OCI-LY7 (cell line): Measurements from ENCODE around the gene MRC2. TPM values are rescaled to one million over a fixed set of nuclear protein-coding genes. Genes with fewer than 3 reads are reported as not detected.
A peak's percentile ranks its signal among the peaks of the same experiment; 100 is the strongest.

Experiments used
- BruUV-seq: library from RNA; stranded (reverse); fragments of 400-500 nt; replicated peaks from 2 replicates; lab custom pipeline; 2021; lab: Mats Ljungman, UMichigan
- CTCF ChIA-PET: fragments of 300-600 bp; sonication (Branson Sonifier 250); formaldehyde crosslinking; loops from one replicate; lab custom pipeline; 2022; ENCODE audit warnings: antibody characterized with exemption; ENCODE audit not compliant: unreplicated experiment; lab: Charles Lee
- POLR2A ChIA-PET: fragments of 300-600 bp; sonication (Branson Sonifier 250); formaldehyde crosslinking; loops from one replicate; lab custom pipeline; 2022; ENCODE audit warnings: antibody characterized with exemption; lab: Charles Lee
- DNase-seq: peaks from one replicate; pipeline ENCODE4 v3.0.0-alpha.2; 2015; ENCODE audit warnings: low spot score
- H2AFZ ChIP-seq: fragments of 200-600 bp; sonication (generic), shearing (Covaris generic); 2 replicates; pipeline ENCODE4 v1.6.1; 2014; ENCODE audit warnings: mild to moderate bottlenecking, antibody characterized with exemption, low read length, moderate library complexity
- H3K27ac ChIP-seq: fragments of 200-600 bp; sonication (generic); 2 replicates; pipeline ENCODE4 v1.5.1; 2014; ENCODE audit warnings: mixed run types, low read depth, mild to moderate bottlenecking, moderate library complexity, low read length, inconsistent platforms; ENCODE audit not compliant: poor library complexity, severe bottlenecking
- H3K36me3 ChIP-seq: fragments of 200-600 bp; sonication (generic); 2 replicates; pipeline ENCODE4 v1.6.1; 2014; ENCODE audit warnings: mild to moderate bottlenecking, antibody characterized with exemption, low read length, moderate library complexity, mixed read lengths; ENCODE audit not compliant: insufficient read depth
- H3K4me1 ChIP-seq: fragments of 200-600 bp; sonication (generic); 2 replicates; pipeline ENCODE4 v1.5.1; 2014; ENCODE audit warnings: mild to moderate bottlenecking, low read length; ENCODE audit not compliant: insufficient read depth, poor library complexity, severe bottlenecking
- H3K4me2 ChIP-seq: fragments of 200-600 bp; sonication (generic); 2 replicates; pipeline ENCODE4 v1.6.1; 2014; ENCODE audit warnings: mild to moderate bottlenecking, low read length
- H3K4me3 ChIP-seq: fragments of 200-600 bp; sonication (generic); 2 replicates; pipeline ENCODE4 v1.5.1; 2014; ENCODE audit warnings: mild to moderate bottlenecking, low read depth, low read length; ENCODE audit not compliant: poor library complexity, severe bottlenecking
- H3K79me2 ChIP-seq: fragments of 200-600 bp; sonication (generic); 2 replicates; pipeline ENCODE4 v1.6.1; 2016; ENCODE audit warnings: low read depth, mild to moderate bottlenecking, low read length, moderate library complexity, mixed read lengths; ENCODE audit not compliant: insufficient read depth
- H3K9me2 ChIP-seq: fragments of 200-600 bp; sonication (generic); 2 replicates; pipeline ENCODE4 v1.6.1; 2016; ENCODE audit warnings: mild to moderate bottlenecking, low read length, mixed read lengths; ENCODE audit not compliant: insufficient read depth
- H3K9me3 ChIP-seq: fragments of 200-600 bp; sonication (generic); 2 replicates; pipeline ENCODE4 v1.6.1; 2014; ENCODE audit warnings: mild to moderate bottlenecking, mixed run types, low read length, mixed read lengths
- H4K20me1 ChIP-seq: fragments of 200-600 bp; sonication (generic); 2 replicates; pipeline ENCODE4 v1.6.1; 2014; ENCODE audit warnings: mild to moderate bottlenecking, antibody characterized with exemption, low read length, moderate library complexity, mixed read lengths; ENCODE audit not compliant: insufficient read depth
- CTCF ChIP-seq: fragments of 200-600 bp; sonication (generic); conservative IDR thresholded peaks from 2 replicates; pipeline ENCODE4 v1.5.1; 2014; ENCODE audit warnings: mild to moderate bottlenecking, antibody characterized with exemption, low read length, moderate library complexity, mixed read lengths
- EZH2phosphoT487 ChIP-seq: fragments of 200-600 bp; sonication (generic); IDR thresholded peaks from 2 replicates; pipeline ENCODE4 v1.6.1; 2018; ENCODE audit warnings: low read depth, borderline replicate concordance, mild to moderate bottlenecking, mixed run types, antibody characterized with exemption, low read length, moderate library complexity, mixed read lengths
- intact Hi-C: fragments of 100-400 bp; cut with micrococcal nuclease; formaldehyde crosslinking; loops from one replicate; pipeline ENCODE4 v1.10.0; 2022; ENCODE audit not compliant: unreplicated experiment
- total RNA-seq, 2 experiments: library from RNA; depleted of rRNA in 1 of 2; stranded (reverse); fragments of >200 nt in 1 of 2; shearing (Covaris generic) in 1 of 2; gene quantifications; 2 replicates each; pipeline ENCODE4 v1.2.3, GENCODE V29; 2014 to 2022

Gene MRC2
- total RNA-seq, 2 experiments from 2014 or later, result 0.19 to 0.27 TPM

- H3K4me3 ChIP-seq, result no peak overlapping the region
- no peak for DNase-seq
- no peak overlapping the region for H2AFZ ChIP-seq
- no peak for TF ChIP-seq EZH2phosphoT487
- TF ChIP-seq CTCF, result no peak
- H3K79me2 ChIP-seq, result no peaks in the 10 kb centered on the region
- H3K27ac ChIP-seq, result no peak overlapping the region
- intact Hi-C loops, result no loop called here
- H3K4me2 ChIP-seq, result no peak overlapping the region
- no peaks in the 10 kb centered on the region for H3K4me1 ChIP-seq
- no peaks in the 10 kb centered on the region for H3K9me3 ChIP-seq
- POLR2A ChIA-PET, result no interaction called here
- no peaks in the 10 kb centered on the region for H3K9me2 ChIP-seq
- CTCF ChIA-PET, result no interaction called here
- no TSS peak for BruUV-seq
- H3K36me3 ChIP-seq, result no peaks in the 10 kb centered on the region
- no peaks in the 10 kb centered on the region for H4K20me1 ChIP-seq
Observed at GRCh38 chr17:62718429-62718828, 91.0 kb downstream of the MRC2 start.

- ChIA-PET POLR2A (interaction anchor here (0.6 kb wide), 1 partner anchor 881 kb away, joined by 5 read pairs; no protein-coding TSS in a partner anchor), CTCF (no interaction called here)
- TF ChIP-seq CTCF, result no peak
- no peak for TF ChIP-seq EZH2phosphoT487
- no peaks in the 10 kb centered on the region for H3K36me3 ChIP-seq
- BruUV-seq, result no TSS peak
- no peak for DNase-seq
- intact Hi-C loops, result no loop called here
- H3K4me1 ChIP-seq, result no peaks in the 10 kb centered on the region
- no peaks in the 10 kb centered on the region for H4K20me1 ChIP-seq
- no peaks in the 10 kb centered on the region for H3K79me2 ChIP-seq
- H3K4me3 ChIP-seq, result no peak overlapping the region
- H3K4me2 ChIP-seq, result no peak overlapping the region
- no peaks in the 10 kb centered on the region for H3K9me3 ChIP-seq
- H3K27ac ChIP-seq, result no peak overlapping the region
- no peak overlapping the region for H2AFZ ChIP-seq
- no peaks in the 10 kb centered on the region for H3K9me2 ChIP-seq
Observed at GRCh38 chr17:62719586-62719985, 92.1 kb downstream of the MRC2 start.

- CTCF ChIA-PET, result no interaction called here
- no peak for TF ChIP-seq EZH2phosphoT487
- TF ChIP-seq CTCF, result peak; percentile 34; the same call in 1 of the 2 replicates
- Histone ChIP-seq H3K4me1 (no peaks in the 10 kb centered on the region), H3K4me3 (no peak overlapping the region), H3K9me2 (no peaks in the 10 kb centered on the region), H3K36me3 (no peaks in the 10 kb centered on the region), H2AFZ (no peak overlapping the region), H3K9me3 (no peaks in the 10 kb centered on the region), H3K4me2 (no peak overlapping the region), H4K20me1 (no peaks in the 10 kb centered on the region), H3K79me2 (no peaks in the 10 kb centered on the region), H3K27ac (no peak overlapping the region)
- intact Hi-C loops, result loop anchor here (5.0 kb wide), 1 partner anchor 247 kb away; the partner anchor contains the start of gene TANC2
- POLR2A ChIA-PET, result interaction anchor here (0.6 kb wide), 1 partner anchor 882 kb away, joined by 5 read pairs; no protein-coding TSS in a partner anchor
- no TSS peak for BruUV-seq
- no peak for DNase-seq
Observed at GRCh38 chr17:62720126-62720850, 92.8 kb downstream of the MRC2 start.
